ENCODE results near the gene CPA5. TPM values are rescaled to one million over a fixed set of nuclear protein-coding genes. Genes with fewer than 3 reads are reported as not detected.

The CPA5 gene
- total RNA-seq, 1 experiment from 2014 or later, result not detected

- H3K4me3 Mint-ChIP-seq, result no peak overlapping the region
These were observed 72.6 kb downstream of the CPA5 start for GRCh38 chr7:130417213-130417612.

GRCh38 chr7:130418306-130418705 lies 73.7 kb downstream of the CPA5 start:
- ATAC-seq (no peak), DNase-seq (ENCODE audit: low spot score) (no peak)
- CTCF ChIA-PET, result no interaction called here
- peaks cover 36% of the 10 kb centered on the region for H3K4me1 Mint-ChIP-seq
- no peaks in the 10 kb centered on the region for H3K9me3 Mint-ChIP-seq
- TF ChIP-seq HMGXB4 (CRISPR knock-in tag; IDR thresholded peaks at IDR 0.05) (no peak), ZBTB43 (CRISPR knock-in tag; IDR thresholded peaks at IDR 0.05) (no peak), ZNF263 (CRISPR knock-in tag; IDR thresholded peaks at IDR 0.05; ENCODE audit: low read depth) (no peak), CREM (CRISPR knock-in tag; IDR thresholded peaks at IDR 0.05) (no peak), ETV6 (CRISPR knock-in tag; IDR thresholded peaks at IDR 0.05) (no peak)
- no peaks in the 10 kb centered on the region for H3K36me3 Mint-ChIP-seq
- no peaks in the 10 kb centered on the region for H3K27me3 Mint-ChIP-seq (ENCODE audit: low read depth)
- H3K27ac Mint-ChIP-seq, result no peak overlapping the region
- POLR2A ChIA-PET, result no interaction called here
- no peak overlapping the region for H3K4me3 Mint-ChIP-seq

More at GRCh38 chr7:130417213-130417612, 72.6 kb downstream of the CPA5 start:
- no peaks in the 10 kb centered on the region for H3K9me3 Mint-ChIP-seq
- no peak for ATAC-seq
- H3K27me3 Mint-ChIP-seq (ENCODE audit: low read depth), result no peaks in the 10 kb centered on the region
- ChIA-PET CTCF (no interaction called here), POLR2A (no interaction called here)
- no peaks in the 10 kb centered on the region for H3K36me3 Mint-ChIP-seq
- no peak for DNase-seq (ENCODE audit: low spot score)
- TF ChIP-seq ZNF532 (CRISPR knock-in tag; IDR thresholded peaks at IDR 0.05; ENCODE audit: borderline replicate concordance) (no peak), ZNF263 (CRISPR knock-in tag; IDR thresholded peaks at IDR 0.05; ENCODE audit: low read depth) (no peak), RORB (CRISPR knock-in tag; IDR thresholded peaks at IDR 0.05) (no peak), HMGA2 (CRISPR knock-in tag; IDR thresholded peaks at IDR 0.05) (no peak), ATF2 (CRISPR knock-in tag; IDR thresholded peaks at IDR 0.05; ENCODE audit: borderline replicate concordance, low read depth) (no peak), MYBL2 (CRISPR knock-in tag; IDR thresholded peaks at IDR 0.05) (no peak), MXD4 (CRISPR knock-in tag; IDR thresholded peaks at IDR 0.05; ENCODE audit: borderline replicate concordance) (no peak), PRRX2 (CRISPR knock-in tag; IDR thresholded peaks at IDR 0.05) (no peak), ERG (CRISPR knock-in tag; IDR thresholded peaks at IDR 0.05) (no peak)
- peaks cover 32% of the 10 kb centered on the region for H3K4me1 Mint-ChIP-seq
- H3K27ac Mint-ChIP-seq, result no peak overlapping the region

Other genes starting within 250 kb of the CPA5 start
- 21.0 to 25.8 TPM (median 23.5 TPM) in 3 replicates for gene TMEM209, start 139.4 kb upstream of the CPA5 start, total RNA-seq (2021)
- not detected in 3 replicates for gene SSMEM1, start 137.0 kb upstream of the CPA5 start, total RNA-seq (2021)
- gene CPA2, start 78.0 kb upstream of the CPA5 start, total RNA-seq (2021), result 0.90 to 2.3 TPM (median 1.3 TPM) in 3 replicates
- 0.11 TPM in 2 of 3 replicates, not detected in the other for gene CPA4, start 51.7 kb upstream of the CPA5 start, total RNA-seq (2021)
- 7.9 to 14.0 TPM (median 8.9 TPM) in 3 replicates for gene CPA1, start 35.7 kb downstream of the CPA5 start, total RNA-seq (2021)
- 7.1 to 11.2 TPM (median 10.2 TPM) in 3 replicates for gene CEP41, start 96.2 kb downstream of the CPA5 start, total RNA-seq (2021)
- gene MEST, start 147.3 kb downstream of the CPA5 start, total RNA-seq (2021), result 130 to 188 TPM (median 143 TPM) in 3 replicates